Mammary epithelial cell (primary cell): ENCODE measurements around the gene DAD1.

Experiments
- CTCF ChIP-seq, 2 donors: IDR thresholded peaks in 1 of 2; conservative IDR thresholded peaks in 1 of 2; 2 replicates each; pipeline ENCODE4 v1.5.1; 2011 to 2012; ENCODE audit warnings: inconsistent platforms in 2 of 2, low read length in 2 of 2, mild to moderate bottlenecking in 2 of 2, control low read depth in 1 of 2, low read depth in 1 of 2; ENCODE audit not compliant: insufficient read depth in 1 of 2; ENCODE audit errors: extremely low read depth in 1 of 2
- EZH2 ChIP-seq: IDR thresholded peaks from 2 replicates; pipeline ENCODE4 v1.6.1; 2012; ENCODE audit warnings: low read length, inconsistent platforms, borderline replicate concordance

- TF ChIP-seq CTCF (conservative IDR thresholded peaks at IDR 0.05 in 1 of 2, IDR thresholded peaks at IDR 0.05 in 1 of 2; ENCODE audit: extremely low read depth in 1 of 2, insufficient read depth in 1 of 2, low read depth in 1 of 2, low read length in 2 of 2) (no peak), EZH2 (no peak)
These were observed 31.2 kb downstream of the DAD1 start for GRCh38 chr14:22557846-22558220.
